DOHH2 (cell line): ENCODE data around the gene KCNAB1.

Source experiments
- H3F3A ChIP-seq: fragments of 200-600 bp; sonication (generic), shearing (Covaris generic); 2 replicates; pipeline ENCODE4 v1.6.0; 2016; ENCODE audit warnings: antibody characterized with exemption, mild to moderate bottlenecking; ENCODE audit not compliant: control insufficient read depth, insufficient read depth
- H3K27ac ChIP-seq: fragments of 200-600 bp; sonication (generic); 2 replicates; pipeline ENCODE4 v1.5.1; 2014; ENCODE audit warnings: low read depth, mild to moderate bottlenecking, low read length, moderate library complexity
- H3K27me3 ChIP-seq: fragments of 200-600 bp; sonication (generic); 2 replicates; pipeline ENCODE4 v1.6.1; 2014; ENCODE audit warnings: mild to moderate bottlenecking, low read length, mixed read lengths; ENCODE audit not compliant: control insufficient read depth
- H3K36me3 ChIP-seq: fragments of 200-600 bp; sonication (generic); 2 replicates; pipeline ENCODE4 v1.6.1; 2014; ENCODE audit warnings: mild to moderate bottlenecking, low read length, moderate library complexity, mixed read lengths; ENCODE audit not compliant: control insufficient read depth
- H3K4me1 ChIP-seq: fragments of 200-600 bp; sonication (generic); 2 replicates; pipeline ENCODE4 v1.6.1; 2014; ENCODE audit warnings: mild to moderate bottlenecking, low read length, mixed read lengths; ENCODE audit not compliant: control insufficient read depth
- H3K4me2 ChIP-seq: fragments of 200-600 bp; sonication (generic); 2 replicates; pipeline ENCODE4 v1.6.0; 2014; ENCODE audit warnings: mild to moderate bottlenecking, low read length, moderate library complexity
- H3K4me3 ChIP-seq: fragments of 200-600 bp; sonication (generic); 2 replicates; pipeline ENCODE4 v1.5.1; 2014; ENCODE audit warnings: mild to moderate bottlenecking, low read length, mixed read lengths
- H3K79me2 ChIP-seq: fragments of 200-600 bp; sonication (generic); 2 replicates; pipeline ENCODE4 v1.6.1; 2014; ENCODE audit warnings: mild to moderate bottlenecking, low read length, mixed read lengths; ENCODE audit not compliant: control insufficient read depth
- H3K9me2 ChIP-seq: fragments of 200-600 bp; sonication (generic); replicated peaks from 2 replicates; pipeline ENCODE4 v1.6.1; 2014; ENCODE audit warnings: mild to moderate bottlenecking, low read length, mixed read lengths; ENCODE audit not compliant: control insufficient read depth
- H3K9me3 ChIP-seq: fragments of 200-600 bp; sonication (generic); 2 replicates; pipeline ENCODE4 v1.6.1; 2014; ENCODE audit warnings: antibody characterized with exemption, low read length, mixed read lengths; ENCODE audit not compliant: control insufficient read depth, insufficient read depth
- H4K20me1 ChIP-seq: fragments of 200-600 bp; sonication (generic); 2 replicates; pipeline ENCODE4 v1.6.0; 2014; ENCODE audit warnings: low read depth, mild to moderate bottlenecking, antibody characterized with exemption, low read length, moderate library complexity; ENCODE audit not compliant: control insufficient read depth, insufficient read depth
- EZH2phosphoT487 ChIP-seq: fragments of 200-600 bp; sonication (generic); IDR thresholded peaks from 2 replicates; pipeline ENCODE4 v1.6.1; 2017; ENCODE audit warnings: borderline replicate concordance, mild to moderate bottlenecking, antibody characterized with exemption, low read length, moderate library complexity, mixed read lengths
- TF ChIP-seq, protein P1 (sequence below): fragments of 200-600 bp; sonication (generic); IDR thresholded peaks from one replicate; pipeline ENCODE4 v1.5.1; 2014; ENCODE audit warnings: antibody characterized with exemption, mild to moderate bottlenecking, low read depth, low read length; ENCODE audit not compliant: poor library complexity, severe bottlenecking

KCNAB1 gene

DNA sequence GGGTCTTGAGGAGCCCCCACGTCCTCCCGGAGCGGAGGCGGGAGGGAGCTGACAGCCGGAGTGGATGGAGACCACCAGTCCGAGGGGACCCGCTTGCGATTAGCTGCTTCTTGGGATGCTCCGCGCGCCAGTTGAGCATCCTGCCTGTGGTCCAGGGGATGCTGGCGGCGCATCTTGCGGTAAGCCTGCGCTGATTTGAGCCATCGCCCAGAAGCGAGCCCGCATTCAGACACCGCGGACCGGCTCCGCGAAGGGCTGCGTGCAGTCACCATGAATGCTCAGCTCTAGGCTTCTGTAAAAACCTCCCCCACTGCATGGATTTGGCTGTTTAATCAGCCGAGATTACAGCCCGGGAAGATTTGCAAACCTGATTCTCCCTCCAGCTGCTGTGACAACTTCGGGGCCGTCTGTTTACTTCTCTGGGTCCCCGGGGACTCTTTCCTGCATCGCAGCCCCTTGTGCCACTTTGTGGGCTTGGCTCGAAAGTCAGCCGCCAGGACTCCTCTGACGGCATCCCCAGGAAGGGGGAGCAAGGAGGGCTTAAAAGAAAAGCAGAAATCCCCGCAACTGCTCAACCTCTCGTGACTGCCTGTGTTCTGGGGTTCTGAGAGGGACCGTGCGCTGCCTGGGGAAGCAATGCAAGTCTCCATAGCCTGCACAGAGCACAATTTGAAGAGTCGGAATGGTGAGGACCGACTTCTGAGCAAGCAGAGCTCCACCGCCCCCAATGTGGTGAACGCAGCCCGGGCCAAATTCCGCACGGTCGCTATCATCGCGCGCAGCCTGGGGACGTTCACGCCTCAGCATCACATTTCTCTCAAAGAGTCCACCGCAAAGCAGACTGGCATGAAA is 171.1 kb downstream of the KCNAB1 start:
- Histone ChIP-seq H3K9me3 (no peaks in the 10 kb centered on the region), H3K27ac (no peak overlapping the region), H3F3A (no peaks in the 10 kb centered on the region), H3K4me2 (no peak overlapping the region), H3K36me3 (no peaks in the 10 kb centered on the region), H3K4me3 (no peak overlapping the region), H3K79me2 (no peaks in the 10 kb centered on the region), H3K4me1 (no peaks in the 10 kb centered on the region), H4K20me1 (no peaks in the 10 kb centered on the region), H3K9me2 (no peaks in the 10 kb centered on the region), H3K27me3 (peaks cover 6% of the 10 kb centered on the region; the same call in 1 of the 2 replicates)
- TF ChIP-seq, protein P1, sequence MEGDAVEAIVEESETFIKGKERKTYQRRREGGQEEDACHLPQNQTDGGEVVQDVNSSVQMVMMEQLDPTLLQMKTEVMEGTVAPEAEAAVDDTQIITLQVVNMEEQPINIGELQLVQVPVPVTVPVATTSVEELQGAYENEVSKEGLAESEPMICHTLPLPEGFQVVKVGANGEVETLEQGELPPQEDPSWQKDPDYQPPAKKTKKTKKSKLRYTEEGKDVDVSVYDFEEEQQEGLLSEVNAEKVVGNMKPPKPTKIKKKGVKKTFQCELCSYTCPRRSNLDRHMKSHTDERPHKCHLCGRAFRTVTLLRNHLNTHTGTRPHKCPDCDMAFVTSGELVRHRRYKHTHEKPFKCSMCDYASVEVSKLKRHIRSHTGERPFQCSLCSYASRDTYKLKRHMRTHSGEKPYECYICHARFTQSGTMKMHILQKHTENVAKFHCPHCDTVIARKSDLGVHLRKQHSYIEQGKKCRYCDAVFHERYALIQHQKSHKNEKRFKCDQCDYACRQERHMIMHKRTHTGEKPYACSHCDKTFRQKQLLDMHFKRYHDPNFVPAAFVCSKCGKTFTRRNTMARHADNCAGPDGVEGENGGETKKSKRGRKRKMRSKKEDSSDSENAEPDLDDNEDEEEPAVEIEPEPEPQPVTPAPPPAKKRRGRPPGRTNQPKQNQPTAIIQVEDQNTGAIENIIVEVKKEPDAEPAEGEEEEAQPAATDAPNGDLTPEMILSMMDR = no peak
- no peak for TF ChIP-seq EZH2phosphoT487

DNA sequence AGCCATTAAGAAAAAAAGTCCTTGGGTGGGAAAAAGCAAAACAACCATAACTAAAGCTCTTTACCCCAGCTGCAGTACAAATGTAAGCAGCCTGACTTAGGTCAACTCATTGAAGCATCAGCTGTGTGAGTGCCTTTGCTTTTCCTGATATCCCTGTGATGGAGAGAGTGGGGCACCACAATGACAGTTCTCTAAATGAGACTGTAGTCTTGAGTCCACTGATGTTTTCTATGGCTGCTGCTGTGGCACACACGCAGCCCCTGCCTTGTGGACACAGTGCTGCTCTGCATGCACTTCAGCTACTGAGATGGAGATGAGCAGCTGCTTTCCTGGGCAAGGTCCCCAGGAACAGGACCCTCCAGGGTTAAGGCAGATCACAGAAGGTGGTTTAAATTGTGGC is 173.2 kb downstream of the KCNAB1 start:
- Histone ChIP-seq H3K79me2 (no peaks in the 10 kb centered on the region), H3K27me3 (peaks cover 6% of the 10 kb centered on the region; the same call in 1 of the 2 replicates), H3F3A (no peaks in the 10 kb centered on the region), H4K20me1 (no peaks in the 10 kb centered on the region), H3K9me3 (no peaks in the 10 kb centered on the region), H3K36me3 (no peaks in the 10 kb centered on the region), H3K4me1 (no peaks in the 10 kb centered on the region), H3K27ac (no peak overlapping the region), H3K4me3 (no peak overlapping the region), H3K9me2 (no peaks in the 10 kb centered on the region), H3K4me2 (no peak overlapping the region)
- TF ChIP-seq, protein P1 = no peak
- TF ChIP-seq EZH2phosphoT487 = no peak

DNA sequence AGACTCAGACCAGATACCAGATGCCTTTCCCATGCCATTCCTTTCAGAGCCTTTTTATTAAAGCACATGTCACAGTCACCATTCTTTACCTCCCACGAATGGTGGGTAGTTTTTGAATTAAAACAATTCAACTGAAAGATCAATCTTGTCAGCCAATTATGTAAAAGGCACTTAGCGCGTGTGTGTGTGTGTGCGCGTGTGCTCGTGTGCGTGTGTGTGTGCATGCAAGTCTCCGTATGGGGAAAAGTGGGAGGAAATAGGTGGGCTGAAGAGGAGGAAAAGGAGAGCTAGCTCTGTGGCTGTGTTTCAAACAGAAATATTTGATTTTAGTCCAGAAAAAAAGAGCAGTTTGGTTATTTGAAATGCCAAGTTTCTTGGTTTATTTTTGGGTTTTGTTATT is 177.2 kb downstream of the KCNAB1 start:
- no peaks in the 10 kb centered on the region for H3K79me2 ChIP-seq
- no peak overlapping the region for H3K27ac ChIP-seq
- H3K4me1 ChIP-seq = no peaks in the 10 kb centered on the region
- H3K27me3 ChIP-seq = peaks cover 6% of the 10 kb centered on the region; the same call in 1 of the 2 replicates
- TF ChIP-seq, protein P1 = no peak
- no peaks in the 10 kb centered on the region for H4K20me1 ChIP-seq
- H3F3A ChIP-seq = no peaks in the 10 kb centered on the region
- H3K9me3 ChIP-seq = no peaks in the 10 kb centered on the region
- H3K9me2 ChIP-seq = no peaks in the 10 kb centered on the region
- no peak overlapping the region for H3K4me2 ChIP-seq
- H3K36me3 ChIP-seq = no peaks in the 10 kb centered on the region
- no peak overlapping the region for H3K4me3 ChIP-seq
